SK-N-SH (cell line): ENCODE data around the gene TTC9B. TPM values are rescaled to one million over a fixed set of nuclear protein-coding genes. Genes with fewer than 3 reads are reported as not detected.

ENCODE experiments used
- CTCF ChIA-PET: fragments of 300-600, 350-600 bp; formaldehyde crosslinking; extraction: SDS; loops from one replicate; lab custom pipeline; 2021; lab: Yijun Ruan, JAX
- POLR2A ChIA-PET: fragments of 350-600 bp; sonication (Branson Sonifier 250); formaldehyde crosslinking; extraction: SDS; loops from one replicate; lab custom pipeline; 2020; ENCODE audit warnings: antibody characterized with exemption, inconsistent platforms; lab: Yijun Ruan, JAX
- DNase-seq: peaks from one replicate; pipeline ENCODE4 v3.0.0; 2012
- H2AFZ ChIP-seq: fragments of 200-600 bp; sonication (generic); 2 replicates; pipeline ENCODE4 v1.8.1; 2016; ENCODE audit warnings: antibody characterized with exemption, mild to moderate bottlenecking, low read depth
- H3F3A ChIP-seq: fragments of 200-600 bp; sonication (generic); replicated peaks from 2 replicates; pipeline ENCODE3; 2016; ENCODE audit warnings: antibody characterized with exemption, mild to moderate bottlenecking; ENCODE audit not compliant: insufficient read depth
- H3K27ac ChIP-seq, 2 experiments: fragments of 200-500 bp in 1 of 2; fragments of 200-600 bp in 1 of 2; sonication (Bioruptor generic) in 1 of 2; sonication (generic), shearing (Covaris generic) in 1 of 2; 2 replicates each; pipeline versions ENCODE4 v1.5.1 to v1.6.1; 2014 to 2016; ENCODE audit warnings: low read depth in 2 of 2, inconsistent platforms in 1 of 2, low read length in 1 of 2, mild to moderate bottlenecking in 1 of 2, mixed read lengths in 1 of 2
- H3K27me3 ChIP-seq: fragments of 200-600 bp; sonication (generic), shearing (Covaris generic); 2 replicates; pipeline ENCODE4 v1.6.1; 2016; ENCODE audit warnings: mixed run types; ENCODE audit not compliant: insufficient read depth
- H3K36me3 ChIP-seq, 2 experiments: fragments of 200-500 bp in 1 of 2; fragments of 200-600 bp in 1 of 2; sonication (Bioruptor generic) in 1 of 2; sonication (generic) in 1 of 2; replicated peaks in 1 of 2; 2 replicates each; pipeline versions ENCODE3 to v1.5.1; 2014 to 2016; ENCODE audit warnings: low read length in 1 of 2, mild to moderate bottlenecking in 1 of 2; ENCODE audit not compliant: insufficient read depth in 2 of 2, control insufficient read depth in 1 of 2
- H3K4me1 ChIP-seq, 2 experiments: fragments of 200-500 bp in 1 of 2; fragments of 200-600 bp in 1 of 2; sonication (Bioruptor generic) in 1 of 2; sonication (generic), shearing (Covaris generic) in 1 of 2; 2 replicates each; pipeline versions ENCODE4 v1.5.1 to v1.6.1; 2014 to 2016; ENCODE audit warnings: low read depth in 1 of 2, low read length in 1 of 2, mixed run types in 1 of 2; ENCODE audit not compliant: insufficient read depth in 2 of 2, control insufficient read depth in 1 of 2
- H3K4me2 ChIP-seq: fragments of 200-600 bp; sonication (generic), shearing (Covaris generic); 2 replicates; pipeline ENCODE4 v1.6.1; 2017; ENCODE audit warnings: mixed run types
- H3K4me3 ChIP-seq, 2 experiments: fragments of 200-500 bp in 1 of 2; fragments of 200-600 bp in 1 of 2; sonication (Bioruptor generic) in 1 of 2; sonication (generic), shearing (Covaris generic) in 1 of 2; 2 replicates each; pipeline versions ENCODE4 v1.5.1 to v1.8.1; 2014 to 2016; ENCODE audit warnings: low read depth in 2 of 2, inconsistent platforms in 1 of 2, low read length in 1 of 2, mild to moderate bottlenecking in 1 of 2, mixed read lengths in 1 of 2, moderate library complexity in 1 of 2
- H3K79me2 ChIP-seq: fragments of 200-600 bp; sonication (generic); 2 replicates; pipeline ENCODE4 v1.8.1; 2017; ENCODE audit warnings: mild to moderate bottlenecking; ENCODE audit not compliant: insufficient read depth
- H3K9ac ChIP-seq: fragments of 200-600 bp; sonication (generic); 2 replicates; pipeline ENCODE4 v1.6.1; 2017; ENCODE audit warnings: mixed run types
- H3K9me2 ChIP-seq: fragments of 200-600 bp; sonication (generic); 2 replicates; pipeline ENCODE4 v1.6.1; 2017; ENCODE audit warnings: mixed run types
- H3K9me3 ChIP-seq: fragments of 200-600 bp; sonication (generic); 2 replicates; pipeline ENCODE4 v1.6.1; 2017; ENCODE audit warnings: mixed run types, mild to moderate bottlenecking, moderate library complexity
- H4K20me1 ChIP-seq: fragments of 200-600 bp; sonication (generic); 2 replicates; pipeline ENCODE4 v1.6.1; 2017; ENCODE audit warnings: mild to moderate bottlenecking, mixed run types; ENCODE audit not compliant: insufficient read depth
- CHD2 ChIP-seq: fragments of 150-350 bp; IDR thresholded peaks from 2 replicates; pipeline ENCODE4 v1.6.1; 2018; ENCODE audit warnings: low read length; ENCODE audit not compliant: partially characterized antibody
- EP300 ChIP-seq, 2 experiments: IDR thresholded peaks; 2 replicates each; pipeline versions ENCODE4 v1.4.0 to v1.6.1; 2012; ENCODE audit warnings: borderline replicate concordance in 1 of 2, low read depth in 1 of 2, low read length in 1 of 2
- EZH2phosphoT487 ChIP-seq: fragments of 200-600 bp; sonication (generic); IDR thresholded peaks from 2 replicates; pipeline ENCODE4 v1.6.1; 2017; ENCODE audit warnings: low read depth, mixed run types, mild to moderate bottlenecking, antibody characterized with exemption, moderate library complexity, borderline replicate concordance
- FOSL2 ChIP-seq: IDR thresholded peaks from 2 replicates; pipeline ENCODE4 v1.4.0; 2012; ENCODE audit warnings: low read depth, mild to moderate bottlenecking, moderate library complexity, borderline replicate concordance
- GATA2 ChIP-seq: sonication (generic); formaldehyde crosslinking; IDR thresholded peaks from 2 replicates; pipeline ENCODE4 v1.5.0; 2020; ENCODE audit warnings: mild to moderate bottlenecking, missing genetic modification reagents
- IRF3 ChIP-seq: fragments of 150-350 bp; IDR thresholded peaks from 2 replicates; pipeline ENCODE4 v1.6.1; 2016; ENCODE audit warnings: mild to moderate bottlenecking, low read depth, low read length
- MAX ChIP-seq: IDR thresholded peaks from 2 replicates; pipeline ENCODE4 v1.4.0; 2012; ENCODE audit warnings: low read depth
- MXI1 ChIP-seq: IDR thresholded peaks from 2 replicates; pipeline ENCODE4 v1.6.1; 2012; ENCODE audit warnings: mild to moderate bottlenecking, low read depth, low read length, improper control_type of control experiment
- NRF1 ChIP-seq: IDR thresholded peaks from 2 replicates; pipeline ENCODE4 v1.6.1; 2012; ENCODE audit warnings: low read depth, mild to moderate bottlenecking, low read length
- PBX3 ChIP-seq: IDR thresholded peaks from 2 replicates; pipeline ENCODE4; 2012
- RXRA ChIP-seq: IDR thresholded peaks from 2 replicates; pipeline ENCODE4 v1.4.0; 2012; ENCODE audit warnings: low read depth, mild to moderate bottlenecking, borderline replicate concordance
- SIN3A ChIP-seq: IDR thresholded peaks from 2 replicates; pipeline ENCODE4 v1.6.1; 2012; ENCODE audit warnings: low read depth, mild to moderate bottlenecking, low read length, moderate library complexity, borderline replicate concordance
- TAF1 ChIP-seq: IDR thresholded peaks from 2 replicates; pipeline ENCODE4 v1.6.1; 2012; ENCODE audit warnings: low read depth, mild to moderate bottlenecking, low read length, moderate library complexity, borderline replicate concordance
- USF2 ChIP-seq: fragments of 150-350 bp; IDR thresholded peaks from 2 replicates; pipeline ENCODE4 v1.6.1; 2017; ENCODE audit warnings: antibody characterized with exemption, low read length, low read depth, borderline replicate concordance
- YY1 ChIP-seq: IDR thresholded peaks from 2 replicates; pipeline ENCODE4 v1.4.0; 2012; ENCODE audit warnings: low read depth, mild to moderate bottlenecking
- ZBTB33 ChIP-seq: IDR thresholded peaks from 2 replicates; pipeline ENCODE4 v1.4.0; 2012; ENCODE audit warnings: low read depth, borderline replicate concordance
- WGBS: methylation state at CpG from one replicate; pipeline ENCODE4 v1.1.6; 2017; ENCODE audit warnings: low lambda C conversion rate; 5-methylcytosine and 5-hydroxymethylcytosine counted together
- polyA plus RNA-seq, 3 experiments: library from polyadenylated mRNA; depleted of rRNA; stranded (reverse); fragments of >200 nt; gene quantifications; 2 replicates each; pipeline ENCODE4 v1.2.3, GENCODE V29; 2012

Gene TTC9B
- polyA plus RNA-seq, 1 of the 3 experiments (the other 2 are of a cell fraction), result 0.30 TPM

GRCh38 chr19:40249781-40250180 lies 31.6 kb upstream of the TTC9B start (continued):
- TF ChIP-seq ZBTB33 (no peak), EZH2phosphoT487 (no peak), NRF1 (no peak), USF2 (no peak), MAX (no peak), FOSL2 (no peak)
- TF ChIP-seq, all 33 proteins: peak for 0

GRCh38 chr19:40249201-40249600 lies 31.0 kb upstream of the TTC9B start:
- Histone ChIP-seq H4K20me1 (peaks cover 18% of the 10 kb centered on the region), H3K27me3 (no peaks in the 10 kb centered on the region), H3K79me2 (peaks cover 13% of the 10 kb centered on the region), H3K9ac (no peak overlapping the region), H3K9me3 (no peaks in the 10 kb centered on the region), H2AFZ (no peak overlapping the region), H3K4me1 (no peaks in the 10 kb centered on the region; a peak in 1 of 4 replicates), H3K9me2 (no peaks in the 10 kb centered on the region), H3K36me3 (peaks cover 8 to 39% of the 10 kb centered on the region in 2 experiments)
- CTCF ChIA-PET, result interaction anchor here (0.9 to 1.2 kb wide), 2 partner anchors 14 to 386 kb away, joined by 3 read pairs; no protein-coding TSS in a partner anchor
- WGBS, result 83% methylated on average over 7 of the region's 10 CpGs
- no peak for DNase-seq
- no peak for TF ChIP-seq RXRA
- no peak for TF ChIP-seq YY1
- no peak for TF ChIP-seq PBX3
- no peak for TF ChIP-seq EP300 (IDR thresholded peaks at IDR 0.05; ENCODE audit: borderline replicate concordance in 1 of 2, low read depth in 1 of 2, low read length in 1 of 2)
- no peak for TF ChIP-seq CHD2
- no peak for TF ChIP-seq MXI1
- TF ChIP-seq TAF1, result no peak
- TF ChIP-seq GATA2 (CRISPR knock-in tag), result no peak
- no peak for TF ChIP-seq MAX
- TF ChIP-seq SIN3A, result no peak
- TF ChIP-seq IRF3, result no peak
- TF ChIP-seq, all 33 proteins: peak for 0
- no peak overlapping the region for H3K27ac ChIP-seq
- H3K4me3 ChIP-seq, result no peak overlapping the region
- POLR2A ChIA-PET, result no interaction called here
- no peaks in the 10 kb centered on the region for H3F3A ChIP-seq
- H3K4me2 ChIP-seq, result no peak overlapping the region
